Transverse colon (tissue), 4 donors: ENCODE data around the gene FOSB. TPM values are rescaled to one million over a fixed set of nuclear protein-coding genes. Genes with fewer than 3 reads are reported as not detected.

Experiments
- DNase-seq: peaks from one replicate; pipeline ENCODE4 v3.0.0-alpha.2; 2019
- H3K27ac ChIP-seq, 4 donors: fragments of 200-600 bp; sonication (generic); 2 replicates each; pipeline ENCODE4 v1.5.1; 2016 to 2018; ENCODE audit warnings: inconsistent platforms in 4 of 4
- H3K27me3 ChIP-seq: fragments of 200-600 bp; sonication (generic); 2 replicates; pipeline ENCODE4 v1.5.1; 2017; ENCODE audit warnings: inconsistent platforms
- H3K36me3 ChIP-seq, 4 donors: fragments of 200-600 bp; sonication (generic); 2 replicates each; pipeline ENCODE4 v1.5.1; 2017 to 2019; ENCODE audit warnings: inconsistent platforms in 4 of 4
- H3K4me1 ChIP-seq, 4 donors: fragments of 200-600 bp; sonication (generic); 2 replicates each; pipeline ENCODE4 v1.5.1; 2017 to 2020; ENCODE audit warnings: inconsistent platforms in 4 of 4
- H3K4me3 ChIP-seq, 4 donors: fragments of 200-600 bp; sonication (generic); 1 replicate in 1 of 4; 2 replicates in 3 of 4; pipeline versions ENCODE4 v1.5.1 to v1.6.1; 2017 to 2019; ENCODE audit warnings: inconsistent platforms in 4 of 4
- H3K9me3 ChIP-seq, 2 donors: fragments of 200-600 bp; sonication (generic); 2 replicates each; pipeline ENCODE4 v1.5.1; 2017 to 2019; ENCODE audit warnings: inconsistent platforms in 2 of 2
- CTCF ChIP-seq, 5 experiments: fragments of 200-600 bp in 3 of 5; fragments of 450-650 bp in 2 of 5; sonication (generic) in 3 of 5; IDR thresholded peaks; 1 replicate in 2 of 5; 2 replicates in 3 of 5; pipeline ENCODE4 v1.5.1; 2016 to 2017; ENCODE audit warnings: antibody characterized with exemption in 5 of 5, inconsistent platforms in 3 of 5, mild to moderate bottlenecking in 2 of 5, moderate library complexity in 1 of 5
- EP300 ChIP-seq: sonication (generic); formaldehyde crosslinking; IDR thresholded peaks from one replicate; pipeline ENCODE4 v1.6.1; 2017; ENCODE audit warnings: antibody characterized with exemption, low read depth
- POLR2A ChIP-seq: fragments of 450-650 bp; IDR thresholded peaks from one replicate; pipeline ENCODE4 v1.6.1; 2016; ENCODE audit warnings: antibody characterized with exemption, mild to moderate bottlenecking, moderate library complexity
- POLR2AphosphoS5 ChIP-seq, 3 donors: sonication (generic); formaldehyde crosslinking; IDR thresholded peaks; one replicate each; pipeline ENCODE4 v1.6.1; 2016; ENCODE audit warnings: antibody characterized with exemption in 3 of 3
- WGBS, 2 donors: methylation state at CpG; one replicate each; pipeline ENCODE4 v1.1.5; 2018; ENCODE audit warnings: low coverage in 1 of 2; 5-methylcytosine and 5-hydroxymethylcytosine counted together
- in situ Hi-C, 4 donors: fragments of 200-750 bp; cut with MboI; loops; one replicate each; pipeline versions ENCODE4 v1.15.0 to v1.15.1; 2017; ENCODE audit warnings: low sequenced_read_pairs in 3 of 4, low pct_ligation_motif_present in 1 of 4, low pct_unique_long_range_greater_than_20kb in 1 of 4
- intact Hi-C: fragments of 100-400 bp; cut with DNase I; formaldehyde crosslinking; loops from one replicate; pipeline ENCODE4 v1.15.1; 2023; ENCODE audit warnings: low total_unique reads
- total RNA-seq, 4 donors: library from RNA; depleted of rRNA; stranded (reverse); fragments of >200 nt; gene quantifications; one replicate each; pipeline ENCODE4 v1.1.0, GENCODE V29; 2016

FOSB gene
- 10 to 100 TPM; 14.5 to 64.7 (median 25.6) TPM for total RNA-seq

GRCh38 chr19:45467456-45468158 is at the start of gene FOSB:
Gene FOSB, plus strand, starts transcription at chr19:45467996. Its CDS starts 591 bp downstream, at chr19:45468587.
- TF ChIP-seq POLR2A (peak; percentile 98), EP300 (peak; percentile 43), CTCF (IDR thresholded peaks at IDR 0.05) (no peak), POLR2AphosphoS5 (IDR thresholded peaks at IDR 0.05) (peak; percentile 98 to 99 (median 99))
- H3K4me3 ChIP-seq = peak within 1 kb of the TSS; percentile 52 to 83 (median 67)
- no peaks in the 10 kb centered on the region for H3K9me3 ChIP-seq
- in situ Hi-C loops (no loop called here), intact Hi-C loops (no loop called here)
- peak within 1 kb of the TSS; percentile 92 to 98 (median 96) for H3K27ac ChIP-seq
- WGBS, 2 donors = 0% methylated on average over 13 to 39 of the region's 56 CpGs
- H3K36me3 ChIP-seq = no peaks in the 10 kb centered on the region
- peaks cover 19 to 32% (median 22%) of the 10 kb centered on the region in 4 donors for H3K4me1 ChIP-seq
- peaks cover 12% of the 10 kb centered on the region for H3K27me3 ChIP-seq
- DNase-seq = peak; percentile 94

- no peaks in the 10 kb centered on the region for H3K9me3 ChIP-seq
- H3K4me1 ChIP-seq = peaks cover 6 to 19% (median 12%) of the 10 kb centered on the region in 4 donors
- no peak for DNase-seq
- no peaks in the 10 kb centered on the region for H3K27me3 ChIP-seq
- 68% methylated on average over 9 of the region's 9 CpGs; no CpG with 5 or more reads in 1 of the 2 donors for WGBS, 2 donors
- TF ChIP-seq CTCF (IDR thresholded peaks at IDR 0.05) (no peak), POLR2AphosphoS5 (IDR thresholded peaks at IDR 0.05) (no peak), EP300 (no peak), POLR2A (no peak)
- intact Hi-C loops = no loop called here
- H3K36me3 ChIP-seq = peaks cover 0 to 6% (median 2%) of the 10 kb centered on the region in 4 donors
- H3K27ac ChIP-seq = peak overlapping the region in 2 of 4 donors; percentile 2 to 57
- H3K4me3 ChIP-seq = no peak overlapping the region
- in situ Hi-C loops = no loop called here
These were observed 49.0 kb upstream of the FOSB start for GRCh38 chr19:45418802-45419201.

- Histone ChIP-seq H3K9me3 (no peaks in the 10 kb centered on the region), H3K4me1 (peaks cover 8 to 24% (median 16%) of the 10 kb centered on the region in 4 donors), H3K27me3 (no peaks in the 10 kb centered on the region), H3K4me3 (no peak overlapping the region), H3K36me3 (no peaks in the 10 kb centered on the region), H3K27ac (peak overlapping the region in 3 of 4 donors; percentile 2 to 57 (median 17))
- intact Hi-C loops = no loop called here
- DNase-seq = peak; percentile 61
- 41% methylated on average over 3 of the region's 4 CpGs; no CpG with 5 or more reads in 1 of the 2 donors for WGBS, 2 donors
- TF ChIP-seq POLR2A = no peak
- TF ChIP-seq EP300 = no peak
- TF ChIP-seq POLR2AphosphoS5 (IDR thresholded peaks at IDR 0.05) = no peak
- no peak for TF ChIP-seq CTCF (IDR thresholded peaks at IDR 0.05)
- in situ Hi-C loops = no loop called here
These were observed 48.4 kb upstream of the FOSB start for GRCh38 chr19:45419396-45419795.

GRCh38 chr19:45419895-45420294 is 47.9 kb upstream of the FOSB start:
- Histone ChIP-seq H3K36me3 (no peaks in the 10 kb centered on the region), H3K27me3 (no peaks in the 10 kb centered on the region), H3K27ac (peak overlapping the region in 2 of 4 donors; percentile 17 to 23), H3K9me3 (no peaks in the 10 kb centered on the region), H3K4me3 (no peak overlapping the region), H3K4me1 (peaks cover 8 to 29% (median 19%) of the 10 kb centered on the region in 4 donors)
- DNase-seq = no peak
- intact Hi-C loops (no loop called here), in situ Hi-C loops (no loop called here)
- WGBS, 2 donors = 33% methylated on average over 1 of the region's 3 CpGs; no CpG with 5 or more reads in 1 of the 2 donors
- no peak for TF ChIP-seq POLR2A
